ENCODE results near the gene CPNE5. TPM values are rescaled to one million over a fixed set of nuclear protein-coding genes. Genes with fewer than 3 reads are reported as not detected.

Gene CPNE5
- total RNA-seq, 1 donor, result not detected

GRCh38 chr6:36733300-36733699 lies 105.9 kb downstream of the CPNE5 start:
- no peaks in the 10 kb centered on the region for H3K9me3 ChIP-seq (ENCODE audit: low read depth, low read length)
- H4K20me1 ChIP-seq (ENCODE audit: insufficient read depth, low read length), result no peaks in the 10 kb centered on the region
- H3K36me3 ChIP-seq (ENCODE audit: insufficient read depth, low read length), result no peaks in the 10 kb centered on the region
- peak; percentile 26 for DNase-seq (ENCODE audit: insufficient read length, low spot score, missing footprints)
- no peak for TF ChIP-seq CTCF (IDR thresholded peaks at IDR 0.05; ENCODE audit: extremely low read depth, low read depth, low read length)
- H2AFZ ChIP-seq (ENCODE audit: low read length), result no peak overlapping the region
- H3K4me2 ChIP-seq (ENCODE audit: insufficient read depth, low read length), result no peak overlapping the region
- peaks cover 22% of the 10 kb centered on the region for H3K4me1 ChIP-seq (ENCODE audit: insufficient read depth, low read length)
- no peaks in the 10 kb centered on the region for H3K79me2 ChIP-seq (ENCODE audit: insufficient read depth, low read length)
- no peak overlapping the region for H3K4me3 ChIP-seq (ENCODE audit: insufficient read depth, low read length)
- H3K27ac ChIP-seq (ENCODE audit: low read depth, low read length), result no peak overlapping the region
- no peaks in the 10 kb centered on the region for H3K27me3 ChIP-seq (ENCODE audit: insufficient read depth, low read length)

GRCh38 chr6:36731622-36732310 lies 107.5 kb downstream of the CPNE5 start:
- H3K4me3 ChIP-seq (ENCODE audit: insufficient read depth, low read length), result no peak overlapping the region
- H4K20me1 ChIP-seq (ENCODE audit: insufficient read depth, low read length), result no peaks in the 10 kb centered on the region
- H3K36me3 ChIP-seq (ENCODE audit: insufficient read depth, low read length), result no peaks in the 10 kb centered on the region
- no peak overlapping the region for H3K4me2 ChIP-seq (ENCODE audit: insufficient read depth, low read length)
- no peak overlapping the region for H2AFZ ChIP-seq (ENCODE audit: low read length)
- TF ChIP-seq CTCF (IDR thresholded peaks at IDR 0.05; ENCODE audit: extremely low read depth, low read depth, low read length), result no peak
- H3K79me2 ChIP-seq (ENCODE audit: insufficient read depth, low read length), result no peaks in the 10 kb centered on the region
- no peaks in the 10 kb centered on the region for H3K9me3 ChIP-seq (ENCODE audit: low read depth, low read length)
- H3K27me3 ChIP-seq (ENCODE audit: insufficient read depth, low read length), result no peaks in the 10 kb centered on the region
- H3K27ac ChIP-seq (ENCODE audit: low read depth, low read length), result no peak overlapping the region
- peak; percentile 38 for DNase-seq (ENCODE audit: insufficient read length, low spot score, missing footprints)
- H3K4me1 ChIP-seq (ENCODE audit: insufficient read depth, low read length), result peaks cover 22% of the 10 kb centered on the region

GRCh38 chr6:36730424-36731380 lies 108.5 kb downstream of the CPNE5 start:
- Histone ChIP-seq H3K4me2 (ENCODE audit: insufficient read depth, low read length) (no peak overlapping the region), H3K79me2 (ENCODE audit: insufficient read depth, low read length) (no peaks in the 10 kb centered on the region), H3K9me3 (ENCODE audit: low read depth, low read length) (no peaks in the 10 kb centered on the region), H3K27me3 (ENCODE audit: insufficient read depth, low read length) (no peaks in the 10 kb centered on the region), H3K36me3 (ENCODE audit: insufficient read depth, low read length) (no peaks in the 10 kb centered on the region), H3K4me1 (ENCODE audit: insufficient read depth, low read length) (peaks cover 19% of the 10 kb centered on the region), H4K20me1 (ENCODE audit: insufficient read depth, low read length) (no peaks in the 10 kb centered on the region), H2AFZ (ENCODE audit: low read length) (no peak overlapping the region), H3K27ac (ENCODE audit: low read depth, low read length) (no peak overlapping the region), H3K4me3 (ENCODE audit: insufficient read depth, low read length) (no peak overlapping the region)
- TF ChIP-seq CTCF (IDR thresholded peaks at IDR 0.05; ENCODE audit: extremely low read depth, low read depth, low read length), result no peak
- DNase-seq (ENCODE audit: insufficient read length, low spot score, missing footprints), result peak; percentile 52

- Histone ChIP-seq H4K20me1 (ENCODE audit: insufficient read depth, low read length) (no peaks in the 10 kb centered on the region), H2AFZ (ENCODE audit: low read length) (no peak overlapping the region), H3K4me3 (ENCODE audit: insufficient read depth, low read length) (no peak overlapping the region), H3K27ac (ENCODE audit: low read depth, low read length) (no peak overlapping the region), H3K36me3 (ENCODE audit: insufficient read depth, low read length) (no peaks in the 10 kb centered on the region), H3K27me3 (ENCODE audit: insufficient read depth, low read length) (no peaks in the 10 kb centered on the region), H3K79me2 (ENCODE audit: insufficient read depth, low read length) (no peaks in the 10 kb centered on the region), H3K4me1 (ENCODE audit: insufficient read depth, low read length) (peaks cover 7% of the 10 kb centered on the region), H3K4me2 (ENCODE audit: insufficient read depth, low read length) (no peak overlapping the region), H3K9me3 (ENCODE audit: low read depth, low read length) (no peaks in the 10 kb centered on the region)
- TF ChIP-seq CTCF (IDR thresholded peaks at IDR 0.05; ENCODE audit: extremely low read depth, low read depth, low read length), result no peak
- DNase-seq (ENCODE audit: insufficient read length, low spot score, missing footprints), result peak; percentile 95
Measured at GRCh38 chr6:36729161-36729524, 110.1 kb downstream of the CPNE5 start.
